Gastrocnemius medialis (tissue), 4 donors: ENCODE measurements around the gene SYCP2.

ENCODE experiments used
- POLR2A ChIP-seq, 2 donors: fragments of 450-650 bp; IDR thresholded peaks; one replicate each; pipeline ENCODE4 v1.6.1; 2017; ENCODE audit warnings: antibody characterized with exemption in 2 of 2, mild to moderate bottlenecking in 2 of 2, moderate library complexity in 2 of 2
- TF ChIP-seq, protein P1 (sequence below), 5 experiments: fragments of 450-650 bp in 3 of 5; fragments of 200-600 bp in 2 of 5; sonication (generic) in 2 of 5; IDR thresholded peaks in 4 of 5; conservative IDR thresholded peaks in 1 of 5; 1 replicate in 4 of 5; 2 replicates in 1 of 5; pipeline ENCODE4 v1.5.1; 2016 to 2019; ENCODE audit warnings: antibody characterized with exemption in 5 of 5, mild to moderate bottlenecking in 3 of 5, moderate library complexity in 3 of 5

DNA sequence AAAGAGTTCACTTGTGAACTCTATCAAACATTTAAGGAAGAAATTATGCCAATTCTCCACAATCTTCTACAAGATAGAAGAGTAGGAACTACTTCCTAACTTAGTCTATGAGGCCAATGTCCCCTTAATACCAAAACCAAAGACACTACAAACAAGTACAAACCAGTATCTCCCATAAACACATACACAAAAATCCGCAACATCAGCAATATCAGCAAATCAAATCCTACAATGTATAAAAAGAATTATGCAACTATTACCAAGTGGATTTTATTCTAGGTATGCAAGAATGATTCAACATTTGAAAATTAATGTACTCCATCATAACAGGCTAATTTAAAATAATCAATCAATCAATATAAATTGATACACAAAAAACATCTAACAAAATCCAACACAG is 45.4 kb downstream of the SYCP2 start:
- TF ChIP-seq, protein P1, sequence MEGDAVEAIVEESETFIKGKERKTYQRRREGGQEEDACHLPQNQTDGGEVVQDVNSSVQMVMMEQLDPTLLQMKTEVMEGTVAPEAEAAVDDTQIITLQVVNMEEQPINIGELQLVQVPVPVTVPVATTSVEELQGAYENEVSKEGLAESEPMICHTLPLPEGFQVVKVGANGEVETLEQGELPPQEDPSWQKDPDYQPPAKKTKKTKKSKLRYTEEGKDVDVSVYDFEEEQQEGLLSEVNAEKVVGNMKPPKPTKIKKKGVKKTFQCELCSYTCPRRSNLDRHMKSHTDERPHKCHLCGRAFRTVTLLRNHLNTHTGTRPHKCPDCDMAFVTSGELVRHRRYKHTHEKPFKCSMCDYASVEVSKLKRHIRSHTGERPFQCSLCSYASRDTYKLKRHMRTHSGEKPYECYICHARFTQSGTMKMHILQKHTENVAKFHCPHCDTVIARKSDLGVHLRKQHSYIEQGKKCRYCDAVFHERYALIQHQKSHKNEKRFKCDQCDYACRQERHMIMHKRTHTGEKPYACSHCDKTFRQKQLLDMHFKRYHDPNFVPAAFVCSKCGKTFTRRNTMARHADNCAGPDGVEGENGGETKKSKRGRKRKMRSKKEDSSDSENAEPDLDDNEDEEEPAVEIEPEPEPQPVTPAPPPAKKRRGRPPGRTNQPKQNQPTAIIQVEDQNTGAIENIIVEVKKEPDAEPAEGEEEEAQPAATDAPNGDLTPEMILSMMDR (IDR thresholded peaks at IDR 0.05 in 4 of 5, conservative IDR thresholded peaks at IDR 0.05 in 1 of 5) = no peak
- no peak for TF ChIP-seq POLR2A (IDR thresholded peaks at IDR 0.05)
